SK-N-SH (cell line): ENCODE results near the gene NOSTRIN. TPM values are rescaled to one million over a fixed set of nuclear protein-coding genes. Genes with fewer than 3 reads are reported as not detected.

ENCODE experiments used
- CTCF ChIA-PET: fragments of 300-600, 350-600 bp; formaldehyde crosslinking; extraction: SDS; loops from one replicate; lab custom pipeline; 2021; lab: Yijun Ruan, JAX
- POLR2A ChIA-PET: fragments of 350-600 bp; sonication (Branson Sonifier 250); formaldehyde crosslinking; extraction: SDS; loops from one replicate; lab custom pipeline; 2020; ENCODE audit warnings: antibody characterized with exemption, inconsistent platforms; lab: Yijun Ruan, JAX
- DNase-seq: peaks from one replicate; pipeline ENCODE4 v3.0.0; 2012
- H2AFZ ChIP-seq: fragments of 200-600 bp; sonication (generic); 2 replicates; pipeline ENCODE4 v1.8.1; 2016; ENCODE audit warnings: antibody characterized with exemption, mild to moderate bottlenecking, low read depth
- H3F3A ChIP-seq: fragments of 200-600 bp; sonication (generic); replicated peaks from 2 replicates; pipeline ENCODE3; 2016; ENCODE audit warnings: antibody characterized with exemption, mild to moderate bottlenecking; ENCODE audit not compliant: insufficient read depth
- H3K27ac ChIP-seq, 2 experiments: fragments of 200-500 bp in 1 of 2; fragments of 200-600 bp in 1 of 2; sonication (Bioruptor generic) in 1 of 2; sonication (generic), shearing (Covaris generic) in 1 of 2; 2 replicates each; pipeline versions ENCODE4 v1.5.1 to v1.6.1; 2014 to 2016; ENCODE audit warnings: low read depth in 2 of 2, inconsistent platforms in 1 of 2, low read length in 1 of 2, mild to moderate bottlenecking in 1 of 2, mixed read lengths in 1 of 2
- H3K27me3 ChIP-seq: fragments of 200-600 bp; sonication (generic), shearing (Covaris generic); 2 replicates; pipeline ENCODE4 v1.6.1; 2016; ENCODE audit warnings: mixed run types; ENCODE audit not compliant: insufficient read depth
- H3K36me3 ChIP-seq, 2 experiments: fragments of 200-500 bp in 1 of 2; fragments of 200-600 bp in 1 of 2; sonication (Bioruptor generic) in 1 of 2; sonication (generic) in 1 of 2; replicated peaks in 1 of 2; 2 replicates each; pipeline versions ENCODE3 to v1.5.1; 2014 to 2016; ENCODE audit warnings: low read length in 1 of 2, mild to moderate bottlenecking in 1 of 2; ENCODE audit not compliant: insufficient read depth in 2 of 2, control insufficient read depth in 1 of 2
- H3K4me1 ChIP-seq, 2 experiments: fragments of 200-500 bp in 1 of 2; fragments of 200-600 bp in 1 of 2; sonication (Bioruptor generic) in 1 of 2; sonication (generic), shearing (Covaris generic) in 1 of 2; 2 replicates each; pipeline versions ENCODE4 v1.5.1 to v1.6.1; 2014 to 2016; ENCODE audit warnings: low read depth in 1 of 2, low read length in 1 of 2, mixed run types in 1 of 2; ENCODE audit not compliant: insufficient read depth in 2 of 2, control insufficient read depth in 1 of 2
- H3K4me2 ChIP-seq: fragments of 200-600 bp; sonication (generic), shearing (Covaris generic); 2 replicates; pipeline ENCODE4 v1.6.1; 2017; ENCODE audit warnings: mixed run types
- H3K4me3 ChIP-seq, 2 experiments: fragments of 200-500 bp in 1 of 2; fragments of 200-600 bp in 1 of 2; sonication (Bioruptor generic) in 1 of 2; sonication (generic), shearing (Covaris generic) in 1 of 2; 2 replicates each; pipeline versions ENCODE4 v1.5.1 to v1.8.1; 2014 to 2016; ENCODE audit warnings: low read depth in 2 of 2, inconsistent platforms in 1 of 2, low read length in 1 of 2, mild to moderate bottlenecking in 1 of 2, mixed read lengths in 1 of 2, moderate library complexity in 1 of 2
- H3K79me2 ChIP-seq: fragments of 200-600 bp; sonication (generic); 2 replicates; pipeline ENCODE4 v1.8.1; 2017; ENCODE audit warnings: mild to moderate bottlenecking; ENCODE audit not compliant: insufficient read depth
- H3K9ac ChIP-seq: fragments of 200-600 bp; sonication (generic); 2 replicates; pipeline ENCODE4 v1.6.1; 2017; ENCODE audit warnings: mixed run types
- H3K9me2 ChIP-seq: fragments of 200-600 bp; sonication (generic); 2 replicates; pipeline ENCODE4 v1.6.1; 2017; ENCODE audit warnings: mixed run types
- H3K9me3 ChIP-seq: fragments of 200-600 bp; sonication (generic); 2 replicates; pipeline ENCODE4 v1.6.1; 2017; ENCODE audit warnings: mixed run types, mild to moderate bottlenecking, moderate library complexity
- H4K20me1 ChIP-seq: fragments of 200-600 bp; sonication (generic); 2 replicates; pipeline ENCODE4 v1.6.1; 2017; ENCODE audit warnings: mild to moderate bottlenecking, mixed run types; ENCODE audit not compliant: insufficient read depth
- CHD2 ChIP-seq: fragments of 150-350 bp; IDR thresholded peaks from 2 replicates; pipeline ENCODE4 v1.6.1; 2018; ENCODE audit warnings: low read length; ENCODE audit not compliant: partially characterized antibody
- ELF1 ChIP-seq: IDR thresholded peaks from 2 replicates; pipeline ENCODE4 v1.4.0; 2012
- FOSL2 ChIP-seq: IDR thresholded peaks from 2 replicates; pipeline ENCODE4 v1.4.0; 2012; ENCODE audit warnings: low read depth, mild to moderate bottlenecking, moderate library complexity, borderline replicate concordance
- FOXJ3 ChIP-seq: sonication (generic); formaldehyde crosslinking; IDR thresholded peaks from 2 replicates; pipeline ENCODE4 v1.5.1; 2020; ENCODE audit warnings: mild to moderate bottlenecking, missing genetic modification reagents
- FOXM1 ChIP-seq: IDR thresholded peaks from 2 replicates; pipeline ENCODE4 v1.4.0; 2012; ENCODE audit warnings: low read depth, mild to moderate bottlenecking
- GABPA ChIP-seq: IDR thresholded peaks from 2 replicates; pipeline ENCODE4 v1.4.0; 2012; ENCODE audit warnings: low read depth, mild to moderate bottlenecking
- GATA2 ChIP-seq: sonication (generic); formaldehyde crosslinking; IDR thresholded peaks from 2 replicates; pipeline ENCODE4 v1.5.0; 2020; ENCODE audit warnings: mild to moderate bottlenecking, missing genetic modification reagents
- JUND ChIP-seq: IDR thresholded peaks from 2 replicates; pipeline ENCODE4 v1.4.0; 2012
- MXI1 ChIP-seq: IDR thresholded peaks from 2 replicates; pipeline ENCODE4 v1.6.1; 2012; ENCODE audit warnings: mild to moderate bottlenecking, low read depth, low read length, improper control_type of control experiment
- NFIC ChIP-seq: IDR thresholded peaks from 2 replicates; pipeline ENCODE4 v1.4.0; 2012; ENCODE audit warnings: borderline replicate concordance
- NRF1 ChIP-seq: IDR thresholded peaks from 2 replicates; pipeline ENCODE4 v1.6.1; 2012; ENCODE audit warnings: low read depth, mild to moderate bottlenecking, low read length
- POLR2AphosphoS5 ChIP-seq: IDR thresholded peaks from 2 replicates; pipeline ENCODE4 v1.6.1; 2012; ENCODE audit warnings: low read depth, low read length
- RAD21 ChIP-seq: IDR thresholded peaks from 2 replicates; pipeline ENCODE4 v1.6.1; 2012; ENCODE audit warnings: mild to moderate bottlenecking, low read length
- RCOR1 ChIP-seq: fragments of 150-350 bp; IDR thresholded peaks from 2 replicates; pipeline ENCODE4 v1.6.1; 2017; ENCODE audit warnings: antibody characterized with exemption, low read length
- RFX5 ChIP-seq: IDR thresholded peaks from 2 replicates; pipeline ENCODE4 v1.6.1; 2012; ENCODE audit warnings: mild to moderate bottlenecking, improper control_type of control experiment, low read length
- RXRA ChIP-seq: IDR thresholded peaks from 2 replicates; pipeline ENCODE4 v1.4.0; 2012; ENCODE audit warnings: low read depth, mild to moderate bottlenecking, borderline replicate concordance
- SIN3A ChIP-seq: IDR thresholded peaks from 2 replicates; pipeline ENCODE4 v1.6.1; 2012; ENCODE audit warnings: low read depth, mild to moderate bottlenecking, low read length, moderate library complexity, borderline replicate concordance
- SMC3 ChIP-seq: IDR thresholded peaks from 2 replicates; pipeline ENCODE4 v1.6.1; 2012; ENCODE audit warnings: low read depth, low read length, improper control_type of control experiment
- TAF1 ChIP-seq: IDR thresholded peaks from 2 replicates; pipeline ENCODE4 v1.6.1; 2012; ENCODE audit warnings: low read depth, mild to moderate bottlenecking, low read length, moderate library complexity, borderline replicate concordance
- TCF12 ChIP-seq: IDR thresholded peaks from 2 replicates; pipeline ENCODE4 v1.4.0; 2012
- TEAD4 ChIP-seq: IDR thresholded peaks from 2 replicates; pipeline ENCODE4 v1.4.0; 2012; ENCODE audit warnings: mild to moderate bottlenecking, borderline replicate concordance; ENCODE audit not compliant: insufficient read depth
- YY1 ChIP-seq: IDR thresholded peaks from 2 replicates; pipeline ENCODE4 v1.4.0; 2012; ENCODE audit warnings: low read depth, mild to moderate bottlenecking
- WGBS: methylation state at CpG from one replicate; pipeline ENCODE4 v1.1.6; 2017; ENCODE audit warnings: low lambda C conversion rate; 5-methylcytosine and 5-hydroxymethylcytosine counted together
- polyA plus RNA-seq, 3 experiments: library from polyadenylated mRNA; depleted of rRNA; stranded (reverse); fragments of >200 nt; gene quantifications; 2 replicates each; pipeline ENCODE4 v1.2.3, GENCODE V29; 2012
- TF ChIP-seq, protein P1 (sequence below): IDR thresholded peaks from 2 replicates; pipeline ENCODE4 v1.6.1; 2012; ENCODE audit warnings: mild to moderate bottlenecking, low read depth, low read length, moderate library complexity
- TF ChIP-seq, protein P2 (sequence below): fragments of 150-350 bp; IDR thresholded peaks from 2 replicates; pipeline ENCODE4 v1.6.1; 2017; ENCODE audit warnings: antibody characterized with exemption, low read length, low read depth, borderline replicate concordance
- TF ChIP-seq, protein P3 (sequence below): IDR thresholded peaks from 2 replicates; pipeline ENCODE4 v1.4.0; 2012; ENCODE audit warnings: low read depth
- TF ChIP-seq, protein P4 (sequence below): fragments of 200-600 bp; sonication (generic); IDR thresholded peaks from 2 replicates; pipeline ENCODE4 v1.6.1; 2017; ENCODE audit warnings: antibody characterized with exemption, mild to moderate bottlenecking, moderate library complexity
- TF ChIP-seq, protein P5 (sequence below): IDR thresholded peaks from 2 replicates; pipeline ENCODE4; 2012

NOSTRIN gene
- polyA plus RNA-seq, 1 of the 3 experiments (the other 2 are of a cell fraction): not detected

DNA sequence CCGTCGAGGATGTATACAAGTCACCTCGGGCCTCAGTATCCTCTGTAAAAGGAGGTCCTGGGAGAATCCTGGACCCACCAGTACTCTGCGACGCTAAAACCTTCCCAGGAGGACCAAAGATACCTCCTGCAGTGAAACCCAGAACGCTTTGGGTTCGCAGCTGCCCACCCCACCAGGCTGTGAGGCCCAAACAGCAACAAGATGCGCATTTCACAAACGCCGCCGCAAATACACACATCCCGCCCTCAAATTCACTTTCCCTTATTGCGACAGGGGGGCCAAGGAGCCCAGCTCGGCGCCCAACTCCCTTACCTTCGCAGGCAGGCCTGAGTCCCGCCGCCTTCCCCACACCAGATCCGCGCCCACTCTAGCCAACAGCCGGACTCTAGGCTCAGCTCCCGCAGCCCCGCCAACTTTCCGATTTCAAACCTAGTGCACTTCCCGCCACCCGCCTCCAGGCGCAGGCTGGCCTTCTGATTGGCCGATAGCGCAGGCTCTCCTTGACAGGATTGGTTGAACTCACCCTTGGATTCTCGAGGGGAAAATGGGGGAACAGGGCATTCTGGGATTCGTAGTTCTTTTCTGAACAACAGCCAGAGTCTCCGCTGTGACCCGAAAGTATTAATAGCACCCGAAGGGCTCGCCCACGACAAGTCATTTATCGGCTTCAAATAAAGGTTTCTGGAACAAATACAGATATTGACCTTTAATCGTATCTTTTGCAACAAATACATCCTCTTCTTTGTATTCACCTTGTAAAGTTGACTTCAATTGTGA is 87.8 kb downstream of the NOSTRIN start, which contains the start of gene SPC25:
Gene SPC25, minus strand, starts transcription at position 425 of the 777 bp plus-strand sequence. CDS start 911 bp downstream, outside the sequence.
- no peaks in the 10 kb centered on the region for H3K9me3 ChIP-seq
- WGBS: under 1% methylated on average over 26 of the region's 38 CpGs
- no peaks in the 10 kb centered on the region for H3K9me2 ChIP-seq
- H3K27ac ChIP-seq: 0 out of 4 replicates have a peak within 1 kb of the TSS, but pooled peaks of 1 of the 2 experiments have one; percentile 19
- no peaks in the 10 kb centered on the region for H4K20me1 ChIP-seq
- H3K79me2 ChIP-seq: peaks cover 21% of the 10 kb centered on the region
- CTCF ChIA-PET: no interaction called here
- peak; percentile 93 for DNase-seq
- no peaks in the 10 kb centered on the region for H3K27me3 ChIP-seq
- no peaks in the 10 kb centered on the region for H3K36me3 ChIP-seq
- peak within 1 kb of the TSS; percentile 74 to 90 for H3K4me3 ChIP-seq
- H3K4me2 ChIP-seq: peak within 1 kb of the TSS; percentile 81
- H3K4me1 ChIP-seq: peaks cover 6 to 7% of the 10 kb centered on the region in 2 experiments; a peak in 2 of 4 replicates
- peak within 1 kb of the TSS; percentile 72 for H3K9ac ChIP-seq
- peak within 1 kb of the TSS; percentile 97 for H2AFZ ChIP-seq
- H3F3A ChIP-seq: peaks cover 6% of the 10 kb centered on the region
- POLR2A ChIA-PET: no interaction called here
- no peak for TF ChIP-seq FOSL2
- peak; percentile 24; the same call in 1 of the 2 replicates for TF ChIP-seq RCOR1
- peak; percentile 69 for TF ChIP-seq MXI1
- TF ChIP-seq JUND: no peak
- no peak for TF ChIP-seq SMC3
- no peak for TF ChIP-seq FOXJ3 (CRISPR knock-in tag)
- TF ChIP-seq NRF1: no peak
- TF ChIP-seq FOXM1: peak; percentile 40; the same call in 1 of the 2 replicates
- no peak for TF ChIP-seq RXRA
- TF ChIP-seq RFX5: no peak
- TF ChIP-seq GATA2 (CRISPR knock-in tag): no peak
- TF ChIP-seq RAD21: no peak
- no peak for TF ChIP-seq ELF1
- TF ChIP-seq, protein P1, sequence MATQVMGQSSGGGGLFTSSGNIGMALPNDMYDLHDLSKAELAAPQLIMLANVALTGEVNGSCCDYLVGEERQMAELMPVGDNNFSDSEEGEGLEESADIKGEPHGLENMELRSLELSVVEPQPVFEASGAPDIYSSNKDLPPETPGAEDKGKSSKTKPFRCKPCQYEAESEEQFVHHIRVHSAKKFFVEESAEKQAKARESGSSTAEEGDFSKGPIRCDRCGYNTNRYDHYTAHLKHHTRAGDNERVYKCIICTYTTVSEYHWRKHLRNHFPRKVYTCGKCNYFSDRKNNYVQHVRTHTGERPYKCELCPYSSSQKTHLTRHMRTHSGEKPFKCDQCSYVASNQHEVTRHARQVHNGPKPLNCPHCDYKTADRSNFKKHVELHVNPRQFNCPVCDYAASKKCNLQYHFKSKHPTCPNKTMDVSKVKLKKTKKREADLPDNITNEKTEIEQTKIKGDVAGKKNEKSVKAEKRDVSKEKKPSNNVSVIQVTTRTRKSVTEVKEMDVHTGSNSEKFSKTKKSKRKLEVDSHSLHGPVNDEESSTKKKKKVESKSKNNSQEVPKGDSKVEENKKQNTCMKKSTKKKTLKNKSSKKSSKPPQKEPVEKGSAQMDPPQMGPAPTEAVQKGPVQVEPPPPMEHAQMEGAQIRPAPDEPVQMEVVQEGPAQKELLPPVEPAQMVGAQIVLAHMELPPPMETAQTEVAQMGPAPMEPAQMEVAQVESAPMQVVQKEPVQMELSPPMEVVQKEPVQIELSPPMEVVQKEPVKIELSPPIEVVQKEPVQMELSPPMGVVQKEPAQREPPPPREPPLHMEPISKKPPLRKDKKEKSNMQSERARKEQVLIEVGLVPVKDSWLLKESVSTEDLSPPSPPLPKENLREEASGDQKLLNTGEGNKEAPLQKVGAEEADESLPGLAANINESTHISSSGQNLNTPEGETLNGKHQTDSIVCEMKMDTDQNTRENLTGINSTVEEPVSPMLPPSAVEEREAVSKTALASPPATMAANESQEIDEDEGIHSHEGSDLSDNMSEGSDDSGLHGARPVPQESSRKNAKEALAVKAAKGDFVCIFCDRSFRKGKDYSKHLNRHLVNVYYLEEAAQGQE: no peak
- TF ChIP-seq POLR2AphosphoS5: peak; percentile 60
- no peak for TF ChIP-seq TCF12
- TF ChIP-seq SIN3A: peak; percentile 71; the same call in 1 of the 2 replicates
- TF ChIP-seq, protein P2, sequence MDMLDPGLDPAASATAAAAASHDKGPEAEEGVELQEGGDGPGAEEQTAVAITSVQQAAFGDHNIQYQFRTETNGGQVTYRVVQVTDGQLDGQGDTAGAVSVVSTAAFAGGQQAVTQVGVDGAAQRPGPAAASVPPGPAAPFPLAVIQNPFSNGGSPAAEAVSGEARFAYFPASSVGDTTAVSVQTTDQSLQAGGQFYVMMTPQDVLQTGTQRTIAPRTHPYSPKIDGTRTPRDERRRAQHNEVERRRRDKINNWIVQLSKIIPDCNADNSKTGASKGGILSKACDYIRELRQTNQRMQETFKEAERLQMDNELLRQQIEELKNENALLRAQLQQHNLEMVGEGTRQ: no peak
- TF ChIP-seq TAF1: peak; percentile 61; the same call in 1 of the 2 replicates
- no peak for TF ChIP-seq NFIC
- TF ChIP-seq, protein P3, sequence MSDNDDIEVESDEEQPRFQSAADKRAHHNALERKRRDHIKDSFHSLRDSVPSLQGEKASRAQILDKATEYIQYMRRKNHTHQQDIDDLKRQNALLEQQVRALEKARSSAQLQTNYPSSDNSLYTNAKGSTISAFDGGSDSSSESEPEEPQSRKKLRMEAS: peak; percentile 30; the same call in 1 of the 2 replicates
- no peak for TF ChIP-seq TEAD4
- TF ChIP-seq, protein P4, sequence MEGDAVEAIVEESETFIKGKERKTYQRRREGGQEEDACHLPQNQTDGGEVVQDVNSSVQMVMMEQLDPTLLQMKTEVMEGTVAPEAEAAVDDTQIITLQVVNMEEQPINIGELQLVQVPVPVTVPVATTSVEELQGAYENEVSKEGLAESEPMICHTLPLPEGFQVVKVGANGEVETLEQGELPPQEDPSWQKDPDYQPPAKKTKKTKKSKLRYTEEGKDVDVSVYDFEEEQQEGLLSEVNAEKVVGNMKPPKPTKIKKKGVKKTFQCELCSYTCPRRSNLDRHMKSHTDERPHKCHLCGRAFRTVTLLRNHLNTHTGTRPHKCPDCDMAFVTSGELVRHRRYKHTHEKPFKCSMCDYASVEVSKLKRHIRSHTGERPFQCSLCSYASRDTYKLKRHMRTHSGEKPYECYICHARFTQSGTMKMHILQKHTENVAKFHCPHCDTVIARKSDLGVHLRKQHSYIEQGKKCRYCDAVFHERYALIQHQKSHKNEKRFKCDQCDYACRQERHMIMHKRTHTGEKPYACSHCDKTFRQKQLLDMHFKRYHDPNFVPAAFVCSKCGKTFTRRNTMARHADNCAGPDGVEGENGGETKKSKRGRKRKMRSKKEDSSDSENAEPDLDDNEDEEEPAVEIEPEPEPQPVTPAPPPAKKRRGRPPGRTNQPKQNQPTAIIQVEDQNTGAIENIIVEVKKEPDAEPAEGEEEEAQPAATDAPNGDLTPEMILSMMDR: no peak
- TF ChIP-seq, protein P5, sequence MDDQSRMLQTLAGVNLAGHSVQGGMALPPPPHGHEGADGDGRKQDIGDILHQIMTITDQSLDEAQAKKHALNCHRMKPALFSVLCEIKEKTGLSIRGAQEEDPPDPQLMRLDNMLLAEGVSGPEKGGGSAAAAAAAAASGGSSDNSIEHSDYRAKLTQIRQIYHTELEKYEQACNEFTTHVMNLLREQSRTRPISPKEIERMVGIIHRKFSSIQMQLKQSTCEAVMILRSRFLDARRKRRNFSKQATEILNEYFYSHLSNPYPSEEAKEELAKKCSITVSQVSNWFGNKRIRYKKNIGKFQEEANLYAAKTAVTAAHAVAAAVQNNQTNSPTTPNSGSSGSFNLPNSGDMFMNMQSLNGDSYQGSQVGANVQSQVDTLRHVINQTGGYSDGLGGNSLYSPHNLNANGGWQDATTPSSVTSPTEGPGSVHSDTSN: no peak
- peak; percentile 58 for TF ChIP-seq GABPA
- TF ChIP-seq YY1: peak; percentile 78
- peak; percentile 99 for TF ChIP-seq CHD2
